CD4-positive, alpha-beta T cell treated with Interferon gamma for 1 hour (primary cell): ENCODE data around the gene PPM1F.

Experiments
- DNase-seq: peaks from one replicate; pipeline ENCODE4 v3.0.0-alpha.2; 2020

PPM1F gene

GRCh38 chr22:21975273-21975672 lies 22.6 kb upstream of the PPM1F start:
- no peak for DNase-seq

GRCh38 chr22:21974058-21974649 lies 21.5 kb upstream of the PPM1F start:
- DNase-seq: no peak

GRCh38 chr22:21972806-21973205 lies 20.2 kb upstream of the PPM1F start:
- no peak for DNase-seq

- peak; percentile 39 for DNase-seq
Measured at GRCh38 chr22:21972293-21972779, 19.7 kb upstream of the PPM1F start.

GRCh38 chr22:21971858-21972275 lies 19.2 kb upstream of the PPM1F start:
- no peak for DNase-seq

- DNase-seq: no peak
Measured at GRCh38 chr22:21970800-21971617, 18.4 kb upstream of the PPM1F start.

GRCh38 chr22:21970037-21970799 lies 17.6 kb upstream of the PPM1F start:
- DNase-seq: no peak

- DNase-seq: no peak
Measured at GRCh38 chr22:21968452-21969129, 15.9 kb upstream of the PPM1F start.

GRCh38 chr22:21967693-21968271 lies 15.1 kb upstream of the PPM1F start:
- no peak for DNase-seq

GRCh38 chr22:21966643-21967516 lies 14.2 kb upstream of the PPM1F start:
- DNase-seq: no peak

GRCh38 chr22:21965762-21966288 lies 13.2 kb upstream of the PPM1F start:
- no peak for DNase-seq

- no peak for DNase-seq
Measured at GRCh38 chr22:21964918-21965484, 12.4 kb upstream of the PPM1F start.

- no peak for DNase-seq
Measured at GRCh38 chr22:21964234-21964633, 11.6 kb upstream of the PPM1F start.

- no peak for DNase-seq
Measured at GRCh38 chr22:21963790-21964211, 11.2 kb upstream of the PPM1F start.

GRCh38 chr22:21963286-21963685 lies 10.6 kb upstream of the PPM1F start:
- DNase-seq: no peak

GRCh38 chr22:21962655-21962949 lies 10.0 kb upstream of the PPM1F start:
- no peak for DNase-seq

- DNase-seq: no peak
Measured at GRCh38 chr22:21961886-21962654, 9.4 kb upstream of the PPM1F start.

- no peak for DNase-seq
Measured at GRCh38 chr22:21961127-21961867, 8.6 kb upstream of the PPM1F start.
